HG03060 (cell line): ENCODE measurements around the gene DHRSX.
"Not testable (repeated sequence)": the region's sequence is repeated elsewhere in the genome, so short reads cannot be mapped to it uniquely, and the experiment has no call there.

ENCODE experiments used
- ATAC-seq: cut with Tn5 transposase; IDR thresholded peaks from one replicate; pipeline ENCODE4 v1.9.1; 2021; ENCODE audit warnings: low read depth, moderate number of reproducible peaks; ENCODE audit not compliant: unreplicated experiment

The DHRSX gene

GRCh38 chrX:2460821-2461710 lies 39.7 kb downstream of the DHRSX start:
- not testable (repeated sequence) for ATAC-seq

GRCh38 chrX:2460048-2460447 lies 40.7 kb downstream of the DHRSX start:
- not testable (repeated sequence) for ATAC-seq

- no peak for ATAC-seq
Measured at GRCh38 chrX:2458309-2458708, 42.5 kb downstream of the DHRSX start.

- no peak for ATAC-seq
Measured at GRCh38 chrX:2457289-2458133, 43.3 kb downstream of the DHRSX start.

GRCh38 chrX:2456091-2456490 lies 44.7 kb downstream of the DHRSX start:
- ATAC-seq = not testable (repeated sequence)

- not testable (repeated sequence) for ATAC-seq
Measured at GRCh38 chrX:2454620-2455019, 46.2 kb downstream of the DHRSX start.

- no peak for ATAC-seq
Measured at GRCh38 chrX:2452799-2453198, 48.0 kb downstream of the DHRSX start.

- no peak for ATAC-seq
Measured at GRCh38 chrX:2452317-2452784, 48.4 kb downstream of the DHRSX start.

- ATAC-seq = no peak
Measured at GRCh38 chrX:2451501-2452316, 49.1 kb downstream of the DHRSX start.

- ATAC-seq = no peak
Measured at GRCh38 chrX:2450681-2451080, 50.1 kb downstream of the DHRSX start.

- ATAC-seq = no peak
Measured at GRCh38 chrX:2449135-2449886, 51.5 kb downstream of the DHRSX start.

GRCh38 chrX:2447484-2447883 lies 53.3 kb downstream of the DHRSX start:
- ATAC-seq = no peak

- ATAC-seq = no peak
Measured at GRCh38 chrX:2446815-2447214, 54.0 kb downstream of the DHRSX start.

GRCh38 chrX:2445662-2446623 lies 54.8 kb downstream of the DHRSX start:
- ATAC-seq = no peak

GRCh38 chrX:2442694-2443093 lies 58.1 kb downstream of the DHRSX start:
- ATAC-seq = no peak

- ATAC-seq = no peak
Measured at GRCh38 chrX:2441466-2441865, 59.3 kb downstream of the DHRSX start.

GRCh38 chrX:2439613-2440012 lies 61.2 kb downstream of the DHRSX start:
- ATAC-seq = no peak

- no peak for ATAC-seq
Measured at GRCh38 chrX:2435465-2435864, 65.3 kb downstream of the DHRSX start.
